ENCODE results near the gene FUCA2. TPM values are rescaled to one million over a fixed set of nuclear protein-coding genes. Genes with fewer than 3 reads are reported as not detected.
A peak's percentile ranks its signal among the peaks of the same experiment; 100 is the strongest.

Gene FUCA2
- total RNA-seq, 1 experiment from 2014 or later = 72.1 TPM

- no peak overlapping the region for H2BK12ac ChIP-seq (ENCODE audit: insufficient read length, low read depth, low read length)
- H4K20me1 ChIP-seq (ENCODE audit: control insufficient read depth, insufficient read depth, insufficient read length) = no peaks in the 10 kb centered on the region
- no peaks in the 10 kb centered on the region for H3K79me1 ChIP-seq (ENCODE audit: insufficient read depth, low read depth, low read length, poor library complexity, severe bottlenecking)
- no peak overlapping the region for H2BK120ac ChIP-seq (ENCODE audit: low read depth, low read length, poor library complexity, severe bottlenecking)
- H4K91ac ChIP-seq (ENCODE audit: insufficient read length, low read depth, low read length) = no peak overlapping the region
- H2AK5ac ChIP-seq (ENCODE audit: insufficient read length, low read length) = no peak overlapping the region
- TF ChIP-seq CTCF (conservative IDR thresholded peaks at IDR 0.05) = peak; percentile 57
- H3K14ac ChIP-seq (ENCODE audit: insufficient read depth, low read length) = peak overlapping the region; percentile 82; the same call in 1 of the 2 replicates
- Mint-ChIP-seq H3K36me3 (ENCODE audit: insufficient read depth in 1 of 3, low read depth in 3 of 3) (no peaks in the 10 kb centered on the region; a peak in 1 of 7 replicates), H3K27ac (no peak overlapping the region), H3K4me1 (peaks cover 23 to 29% of the 10 kb centered on the region in 2 experiments), H3K9me3 (no peaks in the 10 kb centered on the region), H3K4me3 (peak overlapping the region; percentile 66 to 80), H3K27me3 (ENCODE audit: low read depth) (peaks cover 48% of the 10 kb centered on the region)
- no peak overlapping the region for H3K27ac ChIP-seq (ENCODE audit: insufficient read length, low read depth, low read length)
- peaks cover 4% of the 10 kb centered on the region; the same call in 1 of the 2 replicates for H3K27me3 ChIP-seq (ENCODE audit: insufficient read depth, low read length)
- no peak overlapping the region for H3K23ac ChIP-seq (ENCODE audit: insufficient read length, low read depth, low read length)
- no peak overlapping the region for H3K4ac ChIP-seq (ENCODE audit: low read depth, low read length)
- H2BK15ac ChIP-seq (ENCODE audit: low read depth, low read length) = no peak overlapping the region
- H3K4me1 ChIP-seq (ENCODE audit: insufficient read depth, low read length) = peaks cover 4% of the 10 kb centered on the region; the same call in 1 of the 2 replicates
- H3T11ph ChIP-seq (ENCODE audit: low read length) = no peak overlapping the region
- no peaks in the 10 kb centered on the region for H3K79me2 ChIP-seq (ENCODE audit: insufficient read depth, low read length)
- H3K56ac ChIP-seq (ENCODE audit: insufficient read length, low read depth, low read length) = no peak overlapping the region
- H2AFZ ChIP-seq (ENCODE audit: low read length) = peak overlapping the region; percentile 5
- H2BK5ac ChIP-seq (ENCODE audit: insufficient read length, low read length) = no peak overlapping the region
- H3K4me2 ChIP-seq (ENCODE audit: insufficient read depth, insufficient read length, low read length) = peak overlapping the region; percentile 77
- H2BK20ac ChIP-seq (ENCODE audit: low read depth, low read length, poor library complexity, severe bottlenecking) = no peak overlapping the region
- H3K9ac ChIP-seq (ENCODE audit: extremely low read depth, insufficient read length, low read length) = no peak overlapping the region
- H4K5ac ChIP-seq (ENCODE audit: insufficient read length, low read depth, low read length) = no peak overlapping the region
- no peak overlapping the region for H3K18ac ChIP-seq (ENCODE audit: insufficient read length, low read depth, low read length)
- no CpG with 5 or more reads among the region's 103 CpGs for WGBS (ENCODE audit: extremely low coverage, insufficient read length, low lambda C conversion rate)
- DNase-seq = peak; percentile 67
- H3K23me2 ChIP-seq (ENCODE audit: insufficient read length, low read depth, low read length, poor library complexity, severe bottlenecking) = peaks cover 9% of the 10 kb centered on the region
- H4K8ac ChIP-seq (replicated peaks; ENCODE audit: insufficient read length, low read depth, low read length) = no peak overlapping the region
- no peaks in the 10 kb centered on the region for H3K9me3 ChIP-seq (ENCODE audit: control insufficient read depth, low read depth, low read length)
Observed at GRCh38 chr6:143536866-143537691, 25.6 kb upstream of the FUCA2 start.
